GM21528 (cell line): ENCODE measurements around the gene MAT2A.
A peak's percentile ranks its signal among the peaks of the same experiment; 100 is the strongest.
"Not testable (repeated sequence)": the region's sequence is repeated elsewhere in the genome, so short reads cannot be mapped to it uniquely, and the experiment has no call there.

ENCODE experiments used
- ATAC-seq: cut with Tn5 transposase; IDR thresholded peaks from one replicate; pipeline ENCODE4 v1.9.1; 2021; ENCODE audit warnings: mild to moderate bottlenecking, moderate library complexity; ENCODE audit not compliant: unreplicated experiment, low FRiP score

The MAT2A gene

GRCh38 chr2:85545780-85546240, 6.8 kb downstream of the MAT2A start:
- ATAC-seq: no peak

GRCh38 chr2:85547089-85547858, 8.3 kb downstream of the MAT2A start:
- ATAC-seq: no peak

DNA sequence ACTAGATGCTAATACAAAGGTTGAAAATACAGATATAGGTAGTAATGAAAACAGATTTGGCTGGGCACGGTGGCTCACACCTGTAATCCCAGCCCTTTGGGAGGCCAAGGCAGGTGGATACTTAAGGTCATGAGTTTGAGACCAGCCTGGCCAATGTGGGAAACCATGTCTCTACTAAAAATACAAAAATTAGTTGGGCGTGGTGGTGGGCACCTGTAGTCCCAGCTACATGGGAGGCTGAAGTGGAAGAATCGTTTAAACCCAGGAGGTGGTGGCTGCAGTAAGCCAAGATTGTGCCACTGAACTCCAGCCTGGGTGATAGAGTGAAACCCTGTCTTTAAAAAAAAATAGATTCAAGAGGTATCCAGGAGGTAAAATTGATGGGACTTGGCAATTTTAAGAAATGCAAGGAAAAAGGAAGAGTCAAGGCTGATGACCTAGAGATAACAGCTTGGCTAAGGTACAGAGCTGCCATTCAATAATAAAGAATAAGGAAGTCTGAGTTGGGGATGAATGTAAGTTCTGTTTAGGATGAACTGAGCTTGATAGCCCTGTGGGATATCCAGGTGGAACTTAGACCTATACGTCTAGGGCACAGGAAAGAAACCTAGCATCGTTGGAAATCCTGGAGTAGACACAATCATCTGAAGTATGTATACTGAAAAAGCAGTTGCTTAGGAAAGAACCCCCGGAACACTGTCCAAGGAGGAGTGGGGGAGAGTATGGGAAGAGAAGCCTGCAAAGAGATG, 9.1 kb downstream of the MAT2A start:
- no peak for ATAC-seq

DNA sequence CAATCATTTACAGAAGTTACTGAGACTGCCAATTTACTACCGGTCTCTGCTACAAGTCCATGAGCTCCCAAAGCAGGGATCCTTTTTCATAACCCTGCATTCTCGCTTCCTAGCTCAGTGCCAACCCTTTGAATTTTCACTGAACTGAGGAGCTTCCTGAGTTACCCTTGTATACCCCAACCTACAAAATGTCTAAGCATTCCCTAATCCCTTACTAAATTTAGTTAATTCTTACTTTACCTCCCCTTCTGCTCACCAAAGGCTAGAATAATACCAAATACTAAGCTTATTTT, 9.6 kb downstream of the MAT2A start:
- ATAC-seq: no peak

DNA sequence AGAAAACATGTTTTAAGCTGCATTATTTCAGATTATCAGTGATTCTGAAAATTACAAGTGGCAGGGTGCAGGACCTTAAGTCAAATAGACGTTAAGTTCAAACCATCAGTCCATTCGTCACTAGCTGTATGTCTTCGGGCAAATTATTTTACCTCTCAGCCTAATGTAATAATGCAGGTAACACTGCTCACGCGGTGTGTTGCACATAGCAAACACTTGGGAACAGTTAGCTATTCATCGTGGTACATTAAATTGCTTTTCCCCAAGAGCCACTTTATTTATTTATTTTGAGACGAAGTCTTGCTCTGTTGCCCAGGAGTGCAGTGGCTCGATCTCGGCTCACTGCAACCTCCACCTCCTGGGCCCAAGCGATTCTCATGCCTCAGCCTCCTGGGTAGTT, 10.1 kb downstream of the MAT2A start:
- no peak for ATAC-seq

- ATAC-seq: no peak
These were observed 10.9 kb downstream of the MAT2A start for GRCh38 chr2:85549826-85550225.

DNA sequence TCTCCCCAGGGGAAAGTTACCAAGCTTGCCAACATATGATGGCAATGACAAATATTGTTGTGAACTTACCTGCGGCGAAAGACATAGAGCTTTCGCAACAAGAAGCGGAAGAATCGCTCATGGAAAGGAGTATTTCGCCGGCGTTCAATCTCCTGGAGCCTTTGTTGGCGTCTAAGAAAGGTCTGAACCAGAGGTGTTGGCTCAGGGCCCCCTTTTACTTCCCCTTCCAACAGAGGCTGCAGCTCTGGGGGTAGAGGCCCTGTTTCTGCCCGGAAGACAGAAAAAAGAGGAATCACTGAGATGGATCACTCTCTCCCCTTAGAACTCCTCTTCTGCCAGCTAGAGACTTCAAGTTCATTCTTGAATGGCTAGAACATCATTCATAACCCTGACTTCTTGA, 11.5 kb downstream of the MAT2A start:
- no peak for ATAC-seq

DNA sequence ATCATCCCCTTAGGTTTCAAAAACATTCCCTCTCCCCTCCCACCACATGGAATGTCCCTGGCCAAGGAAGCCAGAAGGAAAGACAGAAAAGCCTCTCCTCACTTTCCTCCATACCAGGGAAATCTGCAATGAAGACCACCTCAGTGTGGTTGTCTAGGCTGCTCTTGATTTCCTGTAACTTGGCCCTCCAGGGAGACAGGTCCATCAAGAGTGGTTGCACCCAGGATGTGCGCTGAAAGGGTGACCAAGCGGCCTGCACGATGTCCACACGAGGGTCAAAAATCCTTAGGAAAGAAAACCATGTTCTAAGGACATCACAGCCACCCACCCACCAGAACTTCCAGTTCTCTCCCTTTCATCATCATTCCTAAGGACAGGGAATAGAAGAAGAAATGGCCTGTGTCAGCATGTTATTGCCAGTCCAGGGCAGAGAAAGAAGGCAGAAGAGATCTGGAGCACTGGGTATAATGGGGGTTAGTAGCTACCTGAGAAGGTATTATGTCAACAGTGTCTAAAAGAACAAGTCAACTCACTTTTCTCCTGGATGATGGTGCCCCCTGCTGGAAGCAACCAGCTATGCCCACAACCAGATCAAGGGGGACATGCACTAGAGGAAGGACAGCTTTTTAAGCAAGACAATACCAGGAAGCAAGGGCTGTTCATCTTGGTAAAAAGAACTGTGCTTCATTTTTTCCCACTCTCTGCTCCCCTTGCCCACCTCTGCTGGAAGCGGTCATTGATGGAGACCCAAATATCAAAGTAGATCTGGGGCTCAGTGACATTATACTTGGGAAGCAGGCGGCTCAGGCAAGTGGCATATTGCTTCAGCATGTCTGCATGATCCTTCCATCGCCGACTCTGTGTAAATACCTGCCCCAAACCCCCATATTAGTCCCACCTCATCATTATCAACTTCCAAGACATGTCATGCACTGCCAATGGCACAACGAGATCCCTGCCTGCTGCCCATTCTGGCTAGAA, 13.0 kb downstream of the MAT2A start:
- ATAC-seq: no peak

DNA sequence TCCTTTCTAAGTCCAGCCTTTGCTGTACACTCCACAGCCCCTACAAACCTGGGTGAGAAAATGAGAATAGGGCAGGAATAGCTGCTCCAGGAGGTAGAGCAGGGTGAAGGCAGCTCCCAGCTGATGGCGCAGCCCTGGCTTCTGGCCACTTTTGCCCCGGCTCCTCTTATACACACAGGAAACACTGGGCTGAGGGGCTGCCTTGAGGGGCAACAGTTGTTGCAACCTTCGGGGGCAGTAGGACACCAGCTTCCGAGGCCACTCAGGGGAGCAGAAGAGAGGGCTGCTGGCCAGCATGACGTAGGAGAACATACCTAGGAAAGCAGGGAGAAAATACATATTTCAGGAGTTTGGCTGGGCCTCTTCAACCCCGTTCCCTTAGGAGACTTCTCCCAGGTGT, 14.2 kb downstream of the MAT2A start:
- ATAC-seq: no peak

- no peak for ATAC-seq
These were observed 16.1 kb downstream of the MAT2A start for GRCh38 chr2:85554980-85555612.

- ATAC-seq: no peak
These were observed 18.2 kb downstream of the MAT2A start for GRCh38 chr2:85557130-85557529.

DNA sequence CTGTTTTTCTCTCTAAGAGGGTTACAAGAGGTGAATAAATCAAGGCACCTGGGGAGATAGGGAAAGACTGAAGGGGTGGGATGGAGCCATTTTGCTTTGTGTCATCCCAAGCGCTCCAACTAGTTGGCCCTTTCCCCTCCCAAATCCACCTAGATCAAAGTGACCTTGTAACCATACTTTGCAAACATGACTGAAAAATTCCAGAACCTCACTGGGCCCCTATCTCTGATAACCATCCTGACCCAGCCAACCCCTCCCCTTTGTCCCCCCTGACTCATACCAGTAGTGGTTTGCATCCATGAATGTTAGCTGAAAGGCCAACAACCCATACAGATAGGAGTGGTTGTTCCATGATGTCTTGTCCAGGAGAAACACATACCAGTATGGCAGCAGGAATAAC, 19.2 kb downstream of the MAT2A start:
- no peak for ATAC-seq

- not testable (repeated sequence) for ATAC-seq
These were observed 21.4 kb downstream of the MAT2A start for GRCh38 chr2:85560403-85560726.

DNA sequence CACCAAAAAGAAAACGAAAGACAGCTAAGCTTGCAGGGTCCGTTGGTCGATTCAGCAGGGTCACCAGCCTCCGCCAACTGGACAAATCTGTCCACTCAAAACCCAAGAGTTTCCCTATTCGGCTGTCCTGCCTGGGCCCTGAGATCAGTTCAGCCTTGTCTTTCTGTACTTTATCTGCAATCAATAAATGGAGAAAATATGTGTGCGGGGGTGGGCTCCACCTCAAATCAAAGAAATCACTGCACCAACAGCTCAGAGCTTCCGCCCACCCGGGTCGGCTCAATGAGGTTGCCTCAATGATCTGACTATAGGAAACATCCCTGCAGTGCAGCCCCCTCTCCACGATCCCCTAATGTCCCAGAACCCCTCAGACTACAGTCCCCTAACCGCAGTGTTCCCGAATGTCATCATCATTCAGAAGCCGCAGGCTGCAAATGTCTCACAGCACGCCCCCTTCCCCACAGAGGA, 21.9 kb downstream of the MAT2A start:
- ATAC-seq: peak; percentile 19

GRCh38 chr2:85561280-85562212, 22.6 kb downstream of the MAT2A start, which contains the start of gene GGCX:
GGCX (minus strand) TSS chr2:85561493; CDS start chr2:85561428, 65 bp downstream.
- ATAC-seq: peak; percentile 81

- ATAC-seq: no peak
These were observed 25.2 kb downstream of the MAT2A start for GRCh38 chr2:85564144-85564563.

DNA sequence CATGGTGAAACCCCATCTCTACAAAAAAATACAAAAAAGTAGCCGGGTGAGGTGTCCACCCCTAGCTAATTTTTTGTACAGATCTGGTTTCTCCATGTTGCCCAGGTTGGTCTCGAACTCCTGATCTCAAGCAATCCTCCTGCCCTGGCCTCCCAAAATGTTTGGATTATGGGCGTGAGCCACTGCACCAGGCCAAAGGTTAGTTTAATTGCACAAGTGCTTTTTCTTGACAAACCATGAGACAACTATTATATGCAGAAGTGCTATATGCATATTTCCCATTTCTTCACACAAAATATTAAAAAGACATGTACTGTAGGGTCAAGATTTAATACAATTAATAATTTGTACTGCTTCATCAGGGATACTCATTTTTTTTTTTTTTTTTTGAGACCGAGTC, 27.3 kb downstream of the MAT2A start:
- no peak for ATAC-seq

- no peak for ATAC-seq
These were observed 36.8 kb downstream of the MAT2A start for GRCh38 chr2:85575739-85576138.

GRCh38 chr2:85577063-85577385, 38.1 kb downstream of the MAT2A start:
- ATAC-seq: no peak
